Large intestine (tissue), 3 donors: ENCODE data around the gene PUSL1. TPM values are rescaled to one million over a fixed set of nuclear protein-coding genes. Genes with fewer than 3 reads are reported as not detected.
A peak's percentile ranks its signal among the peaks of the same experiment; 100 is the strongest.

Experiments
- DNase-seq, 2 donors: peaks; one replicate each; pipeline versions ENCODE4 v3.0.0 to v3.0.0-alpha.2; 2013
- H3K27ac ChIP-seq: one replicate; pipeline ENCODE4 v1.5.1; 2013; ENCODE audit warnings: low read length
- H3K27me3 ChIP-seq: 2 replicates; pipeline ENCODE4 v1.6.1; 2013; ENCODE audit warnings: low read length; ENCODE audit not compliant: control insufficient read depth, insufficient read depth
- H3K36me3 ChIP-seq: 2 replicates; pipeline ENCODE4 v1.6.1; 2013; ENCODE audit warnings: low read length; ENCODE audit not compliant: control insufficient read depth, insufficient read depth
- H3K4me1 ChIP-seq: one replicate; pipeline ENCODE4 v1.6.1; 2013; ENCODE audit warnings: low read length; ENCODE audit not compliant: control insufficient read depth, insufficient read depth
- H3K4me3 ChIP-seq: one replicate; pipeline ENCODE4 v1.5.1; 2013; ENCODE audit warnings: low read length
- H3K9me3 ChIP-seq: one replicate; pipeline ENCODE4 v1.6.1; 2013; ENCODE audit warnings: mild to moderate bottlenecking, low read depth, low read length, moderate library complexity; ENCODE audit not compliant: control insufficient read depth
- WGBS: methylation state at CpG from one replicate; pipeline ENCODE4 v1.1.5; 2013; ENCODE audit warnings: low lambda C conversion rate; ENCODE audit not compliant: insufficient coverage; 5-methylcytosine and 5-hydroxymethylcytosine counted together
- polyA plus RNA-seq: library from polyadenylated mRNA; unstranded; fragments of 120-200 nt; gene quantifications from one replicate; pipeline ENCODE4 v1.2.1, GENCODE V29; 2013

The PUSL1 gene
- polyA plus RNA-seq, 1 donor: 14.5 TPM

DNA sequence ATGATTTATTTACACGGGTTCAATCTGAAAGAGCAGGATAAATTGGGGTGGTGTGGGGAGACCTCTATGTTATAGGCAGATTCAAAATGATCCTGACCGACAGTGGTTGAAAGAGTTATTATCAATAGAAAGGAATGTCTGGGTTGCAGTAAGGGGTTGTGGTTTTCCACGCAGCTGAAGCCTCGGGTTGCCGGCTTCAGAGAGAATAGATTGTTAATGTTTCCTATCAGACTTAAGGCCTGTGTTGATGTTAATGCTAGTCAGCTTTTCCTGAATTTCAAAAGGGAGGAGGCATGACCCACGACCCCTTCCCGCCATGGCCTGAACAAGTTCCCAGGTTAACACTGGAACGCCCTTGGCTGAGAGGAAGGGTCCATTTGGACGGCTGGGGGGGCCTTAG is 32.6 kb upstream of the PUSL1 start:
- peaks cover 5% of the 10 kb centered on the region for H3K36me3 ChIP-seq
- no peak overlapping the region for H3K4me3 ChIP-seq
- WGBS: 100% methylated on average over 1 of the region's 9 CpGs
- peaks cover 25% of the 10 kb centered on the region for H3K4me1 ChIP-seq
- DNase-seq: no peak
- no peak overlapping the region for H3K27ac ChIP-seq
- H3K9me3 ChIP-seq: peaks cover 5% of the 10 kb centered on the region
- no peaks in the 10 kb centered on the region for H3K27me3 ChIP-seq

DNA sequence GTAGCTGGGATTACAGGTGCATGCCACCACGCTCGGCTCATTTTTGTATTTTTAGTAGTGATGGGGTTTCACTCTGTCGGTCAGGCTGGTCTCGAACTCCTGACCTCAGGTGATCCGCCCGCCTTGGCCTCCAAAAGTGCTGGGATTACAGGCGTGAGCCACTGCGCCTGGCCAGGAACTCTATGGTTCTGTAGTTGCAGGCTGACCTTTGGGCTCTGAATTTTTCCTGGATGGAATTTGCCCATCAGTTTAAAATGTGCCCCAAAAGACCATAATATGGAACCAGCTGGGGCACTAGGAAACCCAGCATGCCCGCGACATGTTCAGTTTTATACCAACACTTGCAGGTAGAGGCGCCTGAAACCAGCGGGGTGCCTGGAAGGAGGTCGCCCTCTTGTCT is 29.8 kb upstream of the PUSL1 start:
- H3K4me1 ChIP-seq: peaks cover 31% of the 10 kb centered on the region
- peaks cover 5% of the 10 kb centered on the region for H3K9me3 ChIP-seq
- H3K27ac ChIP-seq: no peak overlapping the region
- no peak overlapping the region for H3K4me3 ChIP-seq
- WGBS: no CpG with 5 or more reads among the region's 13 CpGs
- peak in 1 of 2 donors; percentile 39 for DNase-seq
- no peaks in the 10 kb centered on the region for H3K36me3 ChIP-seq
- no peaks in the 10 kb centered on the region for H3K27me3 ChIP-seq

DNA sequence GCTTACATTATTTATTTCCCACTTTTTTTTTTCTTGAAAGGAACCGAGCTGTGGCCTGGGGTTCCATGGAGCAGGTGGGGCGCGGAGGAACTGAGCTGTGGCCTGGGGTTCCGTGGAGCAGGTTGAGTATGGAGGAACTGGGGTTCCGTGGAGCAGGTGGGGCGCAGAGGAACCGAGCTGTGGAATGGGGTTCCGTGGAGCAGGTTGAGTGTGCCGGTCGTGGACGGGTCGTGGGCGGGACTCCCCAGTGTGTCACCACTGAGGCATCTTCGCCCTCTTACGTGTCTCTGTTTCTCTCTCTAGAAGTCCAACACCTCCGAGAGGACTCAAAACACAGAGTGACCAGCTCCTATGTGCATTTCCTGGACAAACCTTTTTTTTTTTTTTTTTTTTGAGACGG is 29.4 kb upstream of the PUSL1 start:
- Histone ChIP-seq H3K27ac (no peak overlapping the region), H3K4me3 (no peak overlapping the region), H3K9me3 (peaks cover 5% of the 10 kb centered on the region), H3K27me3 (no peaks in the 10 kb centered on the region), H3K36me3 (no peaks in the 10 kb centered on the region), H3K4me1 (peaks cover 31% of the 10 kb centered on the region)
- no peak for DNase-seq
- WGBS: no CpG with 5 or more reads among the region's 17 CpGs

DNA sequence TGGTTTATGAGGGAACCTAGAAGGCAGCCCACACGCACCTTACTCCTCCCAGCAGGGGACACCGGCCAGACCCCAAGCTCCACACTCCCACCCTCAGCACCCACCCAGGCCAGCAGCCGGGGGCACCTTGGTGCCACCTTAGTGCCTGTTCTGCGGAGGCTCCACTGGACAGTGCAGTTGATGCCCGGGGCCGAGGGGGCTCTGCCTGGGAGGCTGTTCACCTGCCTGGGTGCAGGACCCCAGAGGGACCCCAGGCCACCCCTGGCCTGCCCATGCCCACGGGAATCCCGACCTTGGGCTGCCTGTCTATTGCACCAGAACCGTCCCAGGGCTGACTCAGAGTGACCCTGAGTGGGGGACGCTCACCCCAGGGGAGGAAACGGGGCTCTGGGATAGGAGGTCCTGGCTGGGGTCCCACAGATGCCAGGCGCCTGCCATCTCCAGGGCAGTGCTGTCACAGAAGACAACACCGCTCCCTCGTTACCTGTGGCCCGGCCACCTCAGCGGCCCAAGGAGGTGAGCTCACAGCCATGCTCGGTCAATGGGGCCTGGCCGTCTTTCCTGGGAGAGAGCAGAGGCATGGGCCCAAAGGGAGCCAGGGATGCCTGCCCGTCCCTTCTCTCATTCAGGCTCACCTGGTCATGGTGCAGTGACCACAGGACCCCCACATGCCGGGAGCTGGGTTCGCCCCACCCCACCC is 27.5 kb upstream of the PUSL1 start:
- WGBS: no CpG with 5 or more reads among the region's 21 CpGs
- Histone ChIP-seq H3K9me3 (peaks cover 4% of the 10 kb centered on the region), H3K36me3 (no peaks in the 10 kb centered on the region), H3K27me3 (peaks cover 6% of the 10 kb centered on the region), H3K27ac (peak overlapping the region; percentile 76), H3K4me1 (peaks cover 24% of the 10 kb centered on the region), H3K4me3 (no peak overlapping the region)
- no peak for DNase-seq

DNA sequence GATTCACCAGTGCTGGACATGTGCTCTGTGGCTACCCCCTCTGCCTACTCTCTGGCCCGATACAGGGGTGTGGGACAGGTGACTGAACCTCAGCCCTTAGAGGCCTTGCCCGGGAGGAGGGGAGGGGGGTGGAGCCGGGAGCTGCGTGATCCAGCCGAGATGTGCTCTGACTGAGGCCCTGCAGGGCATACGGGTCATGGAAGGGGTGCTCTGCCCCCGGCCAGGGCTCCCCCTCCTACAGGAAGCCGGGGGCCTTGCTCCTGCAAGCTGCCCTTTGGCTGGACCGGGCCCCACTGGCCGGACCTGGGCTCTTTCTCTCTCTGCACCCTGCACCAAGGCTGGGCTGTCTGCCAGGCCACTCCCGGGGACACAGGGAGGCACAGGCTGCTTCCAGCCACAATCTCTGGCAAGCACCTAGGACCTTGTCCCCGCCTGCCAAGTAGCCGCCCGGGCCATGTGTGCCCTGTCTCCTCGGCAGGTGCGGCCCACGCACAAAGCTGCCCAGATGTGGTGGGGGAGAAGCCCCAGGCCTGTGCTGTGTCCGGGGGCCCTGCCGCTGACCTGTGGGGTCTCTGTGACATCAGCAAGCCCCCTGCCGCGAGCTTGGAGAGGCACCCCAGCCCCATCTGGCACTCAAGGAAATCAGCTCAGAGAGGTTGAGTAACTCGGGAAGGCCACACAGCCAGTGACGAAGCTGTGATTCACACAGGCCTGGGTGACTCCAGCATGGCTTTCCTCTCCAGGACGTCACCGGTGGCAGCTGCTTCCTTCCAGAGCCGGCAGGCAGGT is 26.7 kb upstream of the PUSL1 start:
- Histone ChIP-seq H3K27me3 (peaks cover 14% of the 10 kb centered on the region), H3K36me3 (no peaks in the 10 kb centered on the region), H3K4me1 (peaks cover 24% of the 10 kb centered on the region), H3K4me3 (no peak overlapping the region), H3K27ac (peak overlapping the region; percentile 76), H3K9me3 (peaks cover 6% of the 10 kb centered on the region)
- no CpG with 5 or more reads among the region's 26 CpGs for whole genome bisulfite sequencing
- peak; percentile 88 to 97 for DNase-seq

DNA sequence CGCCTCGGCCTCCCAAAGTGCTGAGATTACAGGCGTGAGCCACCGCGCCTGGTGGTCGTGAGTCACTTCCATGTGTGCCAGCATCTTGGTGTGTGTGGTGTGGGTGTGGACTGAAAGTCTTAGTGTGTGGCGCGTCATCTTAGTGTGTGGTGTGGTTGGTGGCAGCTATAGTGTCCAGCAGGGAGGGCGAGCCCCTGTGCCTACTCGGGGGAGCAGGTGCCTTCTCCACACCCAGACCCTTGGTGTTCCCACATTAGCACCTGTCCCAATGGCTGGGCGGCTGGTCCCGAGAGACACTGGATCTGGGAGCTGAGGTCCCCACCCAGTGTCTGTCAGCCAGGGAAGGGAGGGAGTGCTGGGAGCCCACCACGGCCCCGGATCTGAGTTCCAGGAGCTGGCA is 25.4 kb upstream of the PUSL1 start:
- Histone ChIP-seq H3K4me1 (peaks cover 24% of the 10 kb centered on the region), H3K9me3 (peaks cover 6% of the 10 kb centered on the region), H3K4me3 (no peak overlapping the region), H3K36me3 (no peaks in the 10 kb centered on the region), H3K27ac (no peak overlapping the region), H3K27me3 (peaks cover 22% of the 10 kb centered on the region)
- no peak for DNase-seq
- no CpG with 5 or more reads among the region's 14 CpGs for WGBS

DNA sequence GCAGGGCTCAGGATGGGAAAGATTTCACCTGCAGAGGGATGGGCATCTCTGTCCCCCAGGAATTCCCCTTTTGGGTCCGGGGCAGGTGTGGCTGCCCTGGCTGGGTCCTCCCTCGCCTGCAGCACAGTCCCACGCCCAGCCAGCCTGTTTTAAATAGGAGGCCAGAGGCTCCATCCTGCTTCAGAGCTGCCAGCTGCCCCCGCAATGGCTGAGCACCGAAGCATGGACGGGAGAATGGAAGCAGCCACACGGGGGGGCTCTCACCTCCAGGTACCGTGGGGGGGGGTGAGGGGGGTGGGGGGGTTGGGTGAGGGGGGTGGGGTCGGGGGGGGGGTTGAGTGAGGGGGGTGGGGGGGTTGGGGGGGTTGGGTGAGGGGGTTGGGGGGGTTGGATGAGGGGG is 24.6 kb upstream of the PUSL1 start:
- Histone ChIP-seq H3K4me1 (peaks cover 21% of the 10 kb centered on the region), H3K9me3 (peaks cover 6% of the 10 kb centered on the region), H3K27me3 (peaks cover 22% of the 10 kb centered on the region), H3K36me3 (no peaks in the 10 kb centered on the region), H3K27ac (no peak overlapping the region), H3K4me3 (no peak overlapping the region)
- DNase-seq: no peak
- WGBS: no CpG with 5 or more reads among the region's 9 CpGs

DNA sequence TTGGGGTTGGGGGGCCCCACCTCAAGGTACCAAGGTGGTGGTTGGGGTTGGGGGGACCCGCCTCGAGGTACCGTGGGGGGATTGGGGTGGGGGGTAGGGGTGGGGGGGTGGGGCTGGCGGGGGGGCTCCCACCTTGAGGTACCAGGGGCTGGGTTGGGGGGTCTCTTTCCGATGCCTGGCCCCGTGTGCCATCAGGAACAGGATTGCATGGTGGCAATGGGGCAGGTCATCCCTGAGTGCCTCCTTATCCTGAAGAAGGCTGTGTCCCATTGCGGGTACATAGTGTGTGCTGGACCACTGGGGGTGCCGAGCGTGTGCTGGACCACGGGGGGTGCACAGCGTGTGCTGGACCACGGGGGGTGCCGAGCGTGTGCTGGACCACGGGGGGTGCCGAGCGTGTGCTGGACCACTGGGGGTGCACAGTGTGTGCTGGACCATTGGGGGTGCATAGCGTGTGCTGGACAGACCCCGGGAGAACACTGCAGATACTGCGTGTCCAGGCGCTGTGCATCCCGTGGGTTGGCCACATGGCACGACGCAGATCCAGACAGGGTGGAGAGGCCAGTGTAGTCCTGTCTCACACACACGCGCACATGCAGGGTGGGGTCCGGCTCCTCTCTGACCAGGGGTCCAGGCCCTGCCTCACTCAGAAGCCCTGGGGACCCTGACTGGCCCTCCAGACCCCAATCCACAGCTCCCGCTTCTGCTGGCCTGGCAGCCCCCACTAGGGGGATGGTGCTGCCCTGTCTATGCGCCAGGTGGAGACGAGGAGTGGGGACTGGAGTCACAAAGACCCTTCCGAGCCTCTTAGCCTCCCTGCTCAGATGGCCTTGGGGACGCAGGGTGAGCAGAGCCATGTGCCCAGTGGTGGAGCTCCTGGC is 23.9 kb upstream of the PUSL1 start:
- peaks cover 3% of the 10 kb centered on the region for H3K9me3 ChIP-seq
- H3K36me3 ChIP-seq: no peaks in the 10 kb centered on the region
- H3K27ac ChIP-seq: no peak overlapping the region
- H3K4me1 ChIP-seq: peaks cover 18% of the 10 kb centered on the region
- no peak for DNase-seq
- H3K27me3 ChIP-seq: peaks cover 22% of the 10 kb centered on the region
- WGBS: no CpG with 5 or more reads among the region's 32 CpGs
- H3K4me3 ChIP-seq: no peak overlapping the region

DNA sequence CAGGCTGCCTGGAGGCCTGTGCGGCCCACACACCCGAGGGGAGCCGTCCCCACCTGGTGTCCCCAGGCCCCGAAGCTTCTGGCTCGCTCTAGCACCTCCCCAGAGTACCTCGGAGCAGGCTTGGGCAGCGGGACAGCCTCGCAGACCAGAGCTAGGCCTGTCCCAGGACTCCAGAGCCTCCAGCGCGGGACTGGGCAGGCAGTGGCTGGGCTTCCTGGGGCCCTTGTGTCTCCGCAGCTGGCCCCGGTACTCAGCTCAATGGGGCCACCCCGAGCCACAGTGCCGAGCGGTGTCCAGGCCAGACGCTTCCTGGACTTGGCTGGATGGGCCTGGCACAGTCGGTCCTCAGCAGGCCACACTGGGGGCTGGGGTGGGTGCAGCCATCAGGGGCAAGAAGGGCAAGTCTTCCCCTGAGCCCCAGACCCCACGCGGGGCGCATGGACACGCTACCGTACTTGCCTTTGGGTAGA is 23.3 kb upstream of the PUSL1 start:
- Histone ChIP-seq H3K27me3 (peaks cover 22% of the 10 kb centered on the region), H3K9me3 (peaks cover 3% of the 10 kb centered on the region), H3K36me3 (no peaks in the 10 kb centered on the region), H3K27ac (no peak overlapping the region), H3K4me1 (peaks cover 18% of the 10 kb centered on the region), H3K4me3 (no peak overlapping the region)
- no CpG with 5 or more reads among the region's 22 CpGs for WGBS
- no peak for DNase-seq
